Measurements from ENCODE around the gene BRAF. TPM values are rescaled to one million over a fixed set of nuclear protein-coding genes. Genes with fewer than 3 reads are reported as not detected.

BRAF gene
- total and polyA plus RNA-seq, 2 of the 8 experiments (the other 6 are each of a cell fraction or from before 2014, with no cell fraction given): 11.4 to 32.6 TPM

DNA sequence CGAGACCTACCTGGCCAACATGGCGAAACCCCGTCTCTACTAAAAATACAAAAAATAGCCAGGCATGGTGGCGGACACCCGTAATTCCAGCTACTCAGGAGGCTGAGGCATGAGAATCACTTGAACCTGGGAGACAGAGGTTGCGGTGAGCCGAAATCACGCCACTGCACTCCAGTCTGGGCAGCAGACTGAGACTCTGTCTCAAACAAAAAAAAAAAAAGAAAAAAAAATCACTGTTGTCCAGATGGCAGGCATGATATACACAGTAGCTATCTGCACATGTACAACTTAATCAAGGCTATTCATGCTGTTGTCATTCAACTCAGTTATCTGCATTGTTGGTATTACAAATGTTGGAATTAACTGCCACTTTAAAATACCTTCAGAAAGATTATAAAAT lies 55.3 kb downstream of the BRAF start:
- Histone ChIP-seq H3K4me3 (ENCODE audit: extremely low read depth in 1 of 4, insufficient read depth in 2 of 4, low read depth in 3 of 4, low read length in 4 of 4) (no peak overlapping the region), H3K4me1 (replicated peaks in 1 of 4; ENCODE audit: control insufficient read depth in 3 of 4, insufficient read depth in 4 of 4, low read length in 3 of 4) (peaks cover 0 to 5% (median under 1%) of the 10 kb centered on the region in 4 experiments; a peak in 2 of 7 replicates), H3K4ac (replicated peaks; ENCODE audit: insufficient read length, low read depth, low read length) (no peak overlapping the region), H2BK15ac (ENCODE audit: low read length) (no peak overlapping the region), H3K14ac (ENCODE audit: insufficient read length) (no peak overlapping the region), H4K5ac (ENCODE audit: insufficient read length, low read depth, low read length) (no peak overlapping the region), H3K36me3 (ENCODE audit: control insufficient read depth in 2 of 4, insufficient read depth in 4 of 4, low read length in 3 of 4) (no peaks in the 10 kb centered on the region), H3K9me3 (ENCODE audit: insufficient read depth in 2 of 2, low read depth in 1 of 2, low read length in 1 of 2) (no peaks in the 10 kb centered on the region), H3K27me3 (replicated peaks in 1 of 4; ENCODE audit: control insufficient read depth in 3 of 4, extremely low read depth in 1 of 4, insufficient read depth in 3 of 4, low read length in 3 of 4) (no peaks in the 10 kb centered on the region), H3K27ac (ENCODE audit: low read depth, low read length) (no peak overlapping the region), H3K9ac (replicated peaks in 1 of 4; ENCODE audit: extremely low read depth in 1 of 4, low read depth in 3 of 4, low read length in 3 of 4) (no peak overlapping the region), H4K8ac (ENCODE audit: extremely low read depth, insufficient read depth, low read length) (no peak overlapping the region), H4K20me1 (replicated peaks in 1 of 2; ENCODE audit: control insufficient read depth in 1 of 2, insufficient read depth in 2 of 2, low read length in 2 of 2) (no peaks in the 10 kb centered on the region), H4K91ac (replicated peaks; ENCODE audit: insufficient read length, low read length) (no peak overlapping the region), H2BK120ac (replicated peaks; ENCODE audit: low read depth, low read length) (no peak overlapping the region), H2BK5ac (ENCODE audit: low read depth, low read length) (no peak overlapping the region), H3K23ac (ENCODE audit: insufficient read length) (no peak overlapping the region), H2AFZ (ENCODE audit: low read length) (no peak overlapping the region), H2AK5ac (ENCODE audit: low read depth, low read length) (no peak overlapping the region), H2BK20ac (ENCODE audit: low read length) (no peak overlapping the region), H3K56ac (replicated peaks; ENCODE audit: insufficient read length, low read depth, low read length) (no peak overlapping the region), H2BK12ac (ENCODE audit: low read depth, low read length) (no peak overlapping the region), H3K79me2 (ENCODE audit: control insufficient read depth in 1 of 2, insufficient read depth in 2 of 2, low read length in 2 of 2) (peaks cover 0 to 83% of the 10 kb centered on the region in 2 experiments; a peak in 2 of 4 replicates), H3K18ac (ENCODE audit: extremely low read depth, low read length) (no peak overlapping the region), H3K79me1 (ENCODE audit: low read depth, low read length) (no peaks in the 10 kb centered on the region), H3K23me2 (ENCODE audit: low read depth, low read length) (no peaks in the 10 kb centered on the region), H3K4me2 (ENCODE audit: insufficient read depth in 1 of 2, low read depth in 2 of 2, low read length in 2 of 2) (no peak overlapping the region)
- CTCF ChIA-PET (ENCODE audit: partially characterized antibody): no interaction called here
- POLR2A ChIA-PET (ENCODE audit: partially characterized antibody): interaction anchor here (0.7 kb wide), 1 partner anchor 884 kb away, joined by 3 read pairs; no protein-coding TSS in a partner anchor
- DNase-seq (ENCODE audit: low read depth in 1 of 2, low spot score in 2 of 2) (no peak), FAIRE-seq (no peak)
- WGBS, 2 experiments (ENCODE audit: extremely low coverage in 1 of 2, insufficient coverage in 1 of 2, insufficient read length in 1 of 2, insufficient replicate concordance in 2 of 2, low coverage in 1 of 2, low lambda C conversion rate in 2 of 2, missing lambda C conversion rate in 1 of 2): 98% methylated on average over 8 of the region's 8 CpGs; no CpG with 5 or more reads in 1 of the 2 experiments
- TF ChIP-seq ZNF274 (IDR thresholded peaks at IDR 0.05; ENCODE audit: borderline replicate concordance, extremely low read depth, low read length): no peak
- no peak for TF ChIP-seq TBP (IDR thresholded peaks at IDR 0.05; ENCODE audit: low read depth, low read length)
- TF ChIP-seq TAF1 (IDR thresholded peaks at IDR 0.05; ENCODE audit: low read depth, low read length): no peak
- TF ChIP-seq CTBP2 (IDR thresholded peaks at IDR 0.05; ENCODE audit: borderline replicate concordance, insufficient read depth, insufficient read length, low read length): no peak
- TF ChIP-seq YY1 (IDR thresholded peaks at IDR 0.05; ENCODE audit: low read depth, low read length): no peak
- no peak for TF ChIP-seq BCL11A (IDR thresholded peaks at IDR 0.05; ENCODE audit: low read depth in 2 of 2, low read length in 2 of 2)
- no peak for TF ChIP-seq KDM1A (IDR thresholded peaks at IDR 0.05; ENCODE audit: borderline replicate concordance, low read length)
- TF ChIP-seq CHD1 (IDR thresholded peaks at IDR 0.05; ENCODE audit: low read depth, low read length): no peak
- no peak for TF ChIP-seq SIN3A (conservative IDR thresholded peaks at IDR 0.05 in 1 of 2, IDR thresholded peaks at IDR 0.05 in 1 of 2; ENCODE audit: low read depth in 1 of 2, low read length in 2 of 2)
- no peak for TF ChIP-seq GABPA (IDR thresholded peaks at IDR 0.05; ENCODE audit: borderline replicate concordance, insufficient read depth, low read length)
- TF ChIP-seq POLR2AphosphoS5 (IDR thresholded peaks at IDR 0.05; ENCODE audit: low read depth, low read length): no peak
- no peak for TF ChIP-seq SRF (IDR thresholded peaks at IDR 0.05; ENCODE audit: low read depth, low read length)
- no peak for TF ChIP-seq SIRT6 (IDR thresholded peaks at IDR 0.05; ENCODE audit: low read length)
